CD4-positive, alpha-beta T cell treated with Interleukin-15 for 4 hours (primary cell): Measurements from ENCODE around the gene SH3PXD2A.
"Not testable (repeated sequence)": the region's sequence is repeated elsewhere in the genome, so short reads cannot be mapped to it uniquely, and the experiment has no call there.

Experiments used
- DNase-seq: peaks from one replicate; pipeline ENCODE4 v3.0.0-alpha.2; 2020; ENCODE audit warnings: low spot score

The SH3PXD2A gene

GRCh38 chr10:103767756-103768155 is 87.6 kb downstream of the SH3PXD2A start:
- no peak for DNase-seq

GRCh38 chr10:103766751-103767505 is 88.4 kb downstream of the SH3PXD2A start:
- no peak for DNase-seq

GRCh38 chr10:103765981-103766380 is 89.4 kb downstream of the SH3PXD2A start:
- DNase-seq = peak; percentile 79

- DNase-seq = no peak
These were observed 90.2 kb downstream of the SH3PXD2A start for GRCh38 chr10:103765168-103765567.

GRCh38 chr10:103764296-103765088 is 90.9 kb downstream of the SH3PXD2A start:
- DNase-seq = no peak

- peak; percentile 27 for DNase-seq
These were observed 91.8 kb downstream of the SH3PXD2A start for GRCh38 chr10:103763374-103764202.

GRCh38 chr10:103762916-103763315 is 92.5 kb downstream of the SH3PXD2A start:
- no peak for DNase-seq

- DNase-seq = no peak
These were observed 93.2 kb downstream of the SH3PXD2A start for GRCh38 chr10:103762162-103762561.

GRCh38 chr10:103761075-103761920 is 94.1 kb downstream of the SH3PXD2A start:
- DNase-seq = no peak

GRCh38 chr10:103760233-103760632 is 95.1 kb downstream of the SH3PXD2A start:
- DNase-seq = not testable (repeated sequence)

GRCh38 chr10:103759100-103759781 is 96.1 kb downstream of the SH3PXD2A start:
- DNase-seq = peak; percentile 18

GRCh38 chr10:103758294-103758681 is 97.1 kb downstream of the SH3PXD2A start:
- DNase-seq = no peak

GRCh38 chr10:103757531-103758293 is 97.7 kb downstream of the SH3PXD2A start:
- peak; percentile 45 for DNase-seq

GRCh38 chr10:103756277-103756869 is 99.0 kb downstream of the SH3PXD2A start:
- DNase-seq = no peak

GRCh38 chr10:103752680-103753248 is 102.6 kb downstream of the SH3PXD2A start:
- DNase-seq = peak; percentile 14

GRCh38 chr10:103751667-103752290 is 103.6 kb downstream of the SH3PXD2A start:
- DNase-seq = no peak

GRCh38 chr10:103750836-103751235 is 104.5 kb downstream of the SH3PXD2A start:
- no peak for DNase-seq

- no peak for DNase-seq
These were observed 105.6 kb downstream of the SH3PXD2A start for GRCh38 chr10:103749779-103750178.

- DNase-seq = peak; percentile 45
These were observed 107.4 kb downstream of the SH3PXD2A start for GRCh38 chr10:103748020-103748419.
